OCI-LY1 (cell line): ENCODE data around the gene RASL12.

ENCODE experiments used
- CTCF ChIP-seq: fragments of 200-600 bp; sonication (generic), shearing (Covaris generic); IDR thresholded peaks from 2 replicates; pipeline ENCODE4 v1.5.1; 2017; ENCODE audit warnings: mild to moderate bottlenecking, antibody characterized with exemption, low read length, moderate library complexity, mixed read lengths
- EZH2 ChIP-seq: fragments of 200-600 bp; sonication (generic), shearing (Covaris generic); IDR thresholded peaks from 2 replicates; pipeline ENCODE4 v1.8.0; 2017; ENCODE audit warnings: borderline replicate concordance, mixed run types, mild to moderate bottlenecking, antibody characterized with exemption, low read length, moderate library complexity, mixed read lengths

DNA sequence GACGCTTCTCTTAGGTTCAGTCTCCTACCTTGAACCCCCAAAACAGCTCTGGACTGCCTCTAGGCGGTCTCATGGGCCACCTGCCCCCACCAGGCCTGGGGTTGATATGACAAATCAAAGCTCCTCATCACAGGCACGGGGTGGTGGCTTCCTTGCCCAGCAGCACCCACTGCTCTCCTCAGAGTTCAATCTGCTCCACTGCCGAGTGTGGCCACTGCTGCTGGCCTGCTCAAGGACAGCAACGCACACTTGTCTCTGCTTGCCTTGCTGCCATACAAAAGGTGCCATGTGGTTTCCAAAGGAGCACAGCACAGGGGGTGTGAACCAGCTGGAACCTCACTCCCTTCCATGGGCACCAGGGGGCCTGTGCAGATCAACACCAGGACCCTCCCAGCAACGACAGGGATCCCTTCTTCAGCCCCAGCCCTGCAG lies 18.9 kb upstream of the RASL12 start:
- TF ChIP-seq CTCF (no peak), EZH2 (no peak)
